Thoracic aorta (tissue), 2 donors: ENCODE results near the gene SHROOM2. TPM values are rescaled to one million over a fixed set of nuclear protein-coding genes. Genes with fewer than 3 reads are reported as not detected.

Source experiments
- ATAC-seq: fragments of 150-250 bp; one replicate; pipeline ENCODE4 v1.8.0; 2017; ENCODE audit warnings: low read depth; ENCODE audit not compliant: insufficient number of reproducible peaks, low FRiP score
- DNase-seq: peaks from one replicate; pipeline ENCODE4 v3.0.0-alpha.2; 2020; ENCODE audit warnings: low spot score
- H3K27ac ChIP-seq, 2 donors: fragments of 200-600 bp; sonication (generic); 1 replicate in 1 of 2; 2 replicates in 1 of 2; pipeline ENCODE4 v1.5.1; 2016; ENCODE audit warnings: mild to moderate bottlenecking in 2 of 2, moderate library complexity in 2 of 2
- H3K27me3 ChIP-seq: fragments of 200-600 bp; sonication (generic); replicated peaks from 2 replicates; pipeline ENCODE4 v1.6.0; 2016; ENCODE audit warnings: mild to moderate bottlenecking; ENCODE audit not compliant: insufficient read depth
- H3K36me3 ChIP-seq: fragments of 200-600 bp; sonication (generic); one replicate; pipeline ENCODE4 v1.5.1; 2016
- H3K4me1 ChIP-seq, 2 donors: fragments of 200-600 bp; sonication (generic); 1 replicate in 1 of 2; 2 replicates in 1 of 2; pipeline versions ENCODE4 v1.5.1 to v1.6.0; 2016; ENCODE audit warnings: low read depth in 2 of 2, mild to moderate bottlenecking in 1 of 2; ENCODE audit not compliant: control insufficient read depth in 1 of 2
- H3K4me3 ChIP-seq: fragments of 200-600 bp; sonication (generic); 2 replicates; pipeline ENCODE4 v1.5.1; 2016; ENCODE audit warnings: mild to moderate bottlenecking
- H3K9me3 ChIP-seq: fragments of 200-600 bp; sonication (generic); 2 replicates; pipeline ENCODE4 v1.5.1; 2016
- CTCF ChIP-seq: fragments of 200-600 bp; sonication (generic); IDR thresholded peaks from one replicate; pipeline ENCODE4 v1.5.1; 2019; ENCODE audit warnings: antibody characterized with exemption
- total RNA-seq, 2 donors: library from RNA; depleted of rRNA; stranded (reverse); fragments of >200 nt; gene quantifications; one replicate each; pipeline versions ENCODE4 v1.1.0 to v1.2.3, GENCODE V29; 2016

The SHROOM2 gene
- total RNA-seq, 2 donors from 2014 or later = 2.0 TPM

DNA sequence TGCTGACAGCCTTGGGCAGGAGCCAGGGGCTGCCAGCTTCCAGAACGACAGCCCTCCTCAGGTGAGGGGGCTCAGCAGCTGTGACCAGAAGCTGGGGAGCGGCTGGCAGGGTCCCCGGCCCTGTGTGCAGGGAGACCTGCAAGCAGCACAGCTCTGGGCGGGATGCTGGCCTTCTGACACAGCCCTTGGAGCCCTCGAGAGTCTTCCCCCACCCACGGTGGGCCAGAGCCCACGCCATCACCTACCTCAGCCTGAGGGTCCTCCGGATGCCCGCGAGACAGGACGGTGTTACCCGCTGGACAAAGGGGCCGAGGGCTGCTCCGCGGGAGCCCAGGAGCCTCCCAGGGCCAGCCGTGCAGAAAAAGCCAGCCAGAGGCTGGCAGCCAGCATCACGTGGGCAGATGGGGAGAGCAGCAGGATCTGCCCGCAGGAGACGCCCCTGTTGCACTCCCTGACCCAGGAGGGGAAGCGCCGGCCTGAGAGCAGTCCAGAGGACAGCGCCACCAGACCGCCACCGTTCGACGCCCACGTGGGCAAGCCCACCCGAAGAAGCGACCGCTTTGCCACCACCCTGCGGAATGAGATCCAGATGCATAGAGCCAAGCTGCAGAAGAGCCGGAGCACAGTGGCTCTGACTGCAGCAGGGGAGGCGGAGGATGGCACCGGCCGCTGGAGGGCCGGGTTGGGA is 109.1 kb downstream of the SHROOM2 start:
- Histone ChIP-seq H3K27ac (no peak overlapping the region), H3K9me3 (no peaks in the 10 kb centered on the region), H3K4me3 (no peak overlapping the region), H3K4me1 (no peaks in the 10 kb centered on the region), H3K27me3 (no peaks in the 10 kb centered on the region), H3K36me3 (no peaks in the 10 kb centered on the region)
- DNase-seq (no peak), ATAC-seq (no peak)
- TF ChIP-seq CTCF = no peak

DNA sequence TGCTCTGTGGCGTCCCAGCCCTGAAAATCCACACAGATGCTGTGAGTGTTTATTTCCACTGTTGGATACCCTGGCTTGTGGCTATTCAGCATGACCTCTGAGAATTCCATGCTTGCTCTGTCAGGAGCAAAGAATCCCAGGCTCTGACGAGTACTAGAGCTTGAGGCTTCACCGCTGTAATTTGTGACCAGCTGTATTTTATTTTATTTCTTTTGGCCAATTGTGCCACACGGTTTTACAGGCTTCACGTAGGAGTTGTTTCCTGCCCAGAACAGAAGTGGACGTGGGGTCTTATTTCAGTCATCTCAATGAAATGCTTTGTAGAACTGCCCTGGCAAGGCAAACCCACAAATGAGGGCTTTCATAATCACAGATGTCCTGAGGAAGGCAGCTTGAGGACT is 111.5 kb downstream of the SHROOM2 start:
- DNase-seq (no peak), ATAC-seq (no peak)

GRCh38 chrX:9899640-9900111 is 113.4 kb downstream of the SHROOM2 start:
- Histone ChIP-seq H3K4me3 (no peak overlapping the region), H3K4me1 (no peaks in the 10 kb centered on the region), H3K27ac (no peak overlapping the region), H3K27me3 (no peaks in the 10 kb centered on the region), H3K9me3 (no peaks in the 10 kb centered on the region), H3K36me3 (no peaks in the 10 kb centered on the region)
- ATAC-seq (no peak), DNase-seq (no peak)
- no peak for TF ChIP-seq CTCF

More for the DNA sequence above, 111.5 kb downstream of the SHROOM2 start:
- H3K9me3 ChIP-seq = no peaks in the 10 kb centered on the region
- no peaks in the 10 kb centered on the region for H3K27me3 ChIP-seq
- TF ChIP-seq CTCF = no peak
- H3K4me3 ChIP-seq = no peak overlapping the region
- no peak overlapping the region for H3K27ac ChIP-seq
- no peaks in the 10 kb centered on the region for H3K4me1 ChIP-seq
- no peaks in the 10 kb centered on the region for H3K36me3 ChIP-seq

DNA sequence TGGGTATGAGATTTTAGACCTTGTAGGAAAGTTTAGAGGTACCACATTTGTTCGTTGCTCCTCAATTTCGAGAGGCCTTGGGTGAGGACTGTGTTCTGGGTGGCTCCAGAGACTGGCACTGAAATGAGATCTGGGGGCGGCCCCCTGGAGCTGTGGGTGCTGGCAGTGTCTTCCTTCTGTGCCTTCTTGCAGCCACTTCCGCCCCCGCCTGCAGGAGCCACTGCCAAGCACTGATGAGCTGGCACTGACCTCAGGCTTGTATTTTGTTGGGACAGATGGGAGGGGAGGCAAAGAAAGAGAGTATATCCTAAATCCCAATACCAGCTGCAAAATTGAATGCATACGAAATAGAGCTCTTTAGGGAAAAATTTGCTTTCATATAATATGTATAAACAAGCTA is 116.4 kb downstream of the SHROOM2 start:
- H3K4me1 ChIP-seq = no peaks in the 10 kb centered on the region
- H3K36me3 ChIP-seq = no peaks in the 10 kb centered on the region
- no peak for DNase-seq
- no peak for ATAC-seq
- H3K9me3 ChIP-seq = no peaks in the 10 kb centered on the region
- no peak overlapping the region for H3K4me3 ChIP-seq
- no peak overlapping the region for H3K27ac ChIP-seq
- TF ChIP-seq CTCF = no peak
- no peaks in the 10 kb centered on the region for H3K27me3 ChIP-seq

- H3K9me3 ChIP-seq = no peaks in the 10 kb centered on the region
- no peak for ATAC-seq
- no peaks in the 10 kb centered on the region for H3K27me3 ChIP-seq
- H3K4me1 ChIP-seq = no peaks in the 10 kb centered on the region
- H3K27ac ChIP-seq = no peak overlapping the region
- no peaks in the 10 kb centered on the region for H3K36me3 ChIP-seq
- TF ChIP-seq CTCF = no peak
- H3K4me3 ChIP-seq = no peak overlapping the region
- DNase-seq = no peak
Observed at GRCh38 chrX:9903146-9903545, 116.9 kb downstream of the SHROOM2 start.
